ENCODE results near the gene SOD2.
"Not testable (repeated sequence)": the region's sequence is repeated elsewhere in the genome, so short reads cannot be mapped to it uniquely, and the experiment has no call there.

- TF ChIP-seq, protein P1, sequence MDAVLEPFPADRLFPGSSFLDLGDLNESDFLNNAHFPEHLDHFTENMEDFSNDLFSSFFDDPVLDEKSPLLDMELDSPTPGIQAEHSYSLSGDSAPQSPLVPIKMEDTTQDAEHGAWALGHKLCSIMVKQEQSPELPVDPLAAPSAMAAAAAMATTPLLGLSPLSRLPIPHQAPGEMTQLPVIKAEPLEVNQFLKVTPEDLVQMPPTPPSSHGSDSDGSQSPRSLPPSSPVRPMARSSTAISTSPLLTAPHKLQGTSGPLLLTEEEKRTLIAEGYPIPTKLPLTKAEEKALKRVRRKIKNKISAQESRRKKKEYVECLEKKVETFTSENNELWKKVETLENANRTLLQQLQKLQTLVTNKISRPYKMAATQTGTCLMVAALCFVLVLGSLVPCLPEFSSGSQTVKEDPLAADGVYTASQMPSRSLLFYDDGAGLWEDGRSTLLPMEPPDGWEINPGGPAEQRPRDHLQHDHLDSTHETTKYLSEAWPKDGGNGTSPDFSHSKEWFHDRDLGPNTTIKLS (IDR thresholded peaks at IDR 0.05; ENCODE audit: borderline replicate concordance, low read depth), result not testable (repeated sequence)
- not testable (repeated sequence) for TF ChIP-seq ZBED1 (IDR thresholded peaks at IDR 0.05); ZNF324 (CRISPR knock-in tag; IDR thresholded peaks at IDR 0.05); MAX (CRISPR knock-in tag; IDR thresholded peaks at IDR 0.05); SMAD1 (IDR thresholded peaks at IDR 0.05; ENCODE audit: low read depth, low read length, partially characterized antibody)
- TF ChIP-seq, protein P2, sequence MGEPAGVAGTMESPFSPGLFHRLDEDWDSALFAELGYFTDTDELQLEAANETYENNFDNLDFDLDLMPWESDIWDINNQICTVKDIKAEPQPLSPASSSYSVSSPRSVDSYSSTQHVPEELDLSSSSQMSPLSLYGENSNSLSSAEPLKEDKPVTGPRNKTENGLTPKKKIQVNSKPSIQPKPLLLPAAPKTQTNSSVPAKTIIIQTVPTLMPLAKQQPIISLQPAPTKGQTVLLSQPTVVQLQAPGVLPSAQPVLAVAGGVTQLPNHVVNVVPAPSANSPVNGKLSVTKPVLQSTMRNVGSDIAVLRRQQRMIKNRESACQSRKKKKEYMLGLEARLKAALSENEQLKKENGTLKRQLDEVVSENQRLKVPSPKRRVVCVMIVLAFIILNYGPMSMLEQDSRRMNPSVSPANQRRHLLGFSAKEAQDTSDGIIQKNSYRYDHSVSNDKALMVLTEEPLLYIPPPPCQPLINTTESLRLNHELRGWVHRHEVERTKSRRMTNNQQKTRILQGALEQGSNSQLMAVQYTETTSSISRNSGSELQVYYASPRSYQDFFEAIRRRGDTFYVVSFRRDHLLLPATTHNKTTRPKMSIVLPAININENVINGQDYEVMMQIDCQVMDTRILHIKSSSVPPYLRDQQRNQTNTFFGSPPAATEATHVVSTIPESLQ (CRISPR knock-in tag; IDR thresholded peaks at IDR 0.05), result not testable (repeated sequence)
Measured at GRCh38 chr6:159661977-159662376, 31.1 kb downstream of the SOD2 start.
